Measurements from ENCODE around the gene IL1B.
A peak's percentile ranks its signal among the peaks of the same experiment; 100 is the strongest.

Gene IL1B

GRCh38 chr2:112828251-112828691 is 8.3 kb downstream of the IL1B start:
- DNase-seq: no peak

GRCh38 chr2:112827604-112828185 is 8.9 kb downstream of the IL1B start:
- DNase-seq: no peak

- DNase-seq: no peak
These were observed 9.6 kb downstream of the IL1B start for GRCh38 chr2:112827009-112827408.

DNA sequence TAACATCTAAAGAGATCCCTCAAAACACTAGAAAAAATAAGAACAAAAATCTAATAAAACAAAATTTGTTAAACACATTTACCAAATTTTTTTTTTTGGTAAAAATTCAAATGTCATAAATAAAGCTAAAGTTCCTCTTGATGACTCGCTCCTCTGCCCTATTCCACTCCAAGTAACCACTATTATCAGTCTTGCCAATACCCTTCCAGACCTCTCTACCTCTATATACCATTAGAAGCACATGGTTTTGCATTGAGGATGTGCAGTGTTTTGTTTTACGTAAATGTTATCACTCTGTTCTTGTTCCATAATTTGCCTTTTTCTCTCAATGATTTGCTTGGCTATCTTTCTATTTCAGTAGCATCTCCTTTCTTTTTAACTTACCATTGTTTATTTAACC is 10.9 kb downstream of the IL1B start:
- DNase-seq: no peak

DNA sequence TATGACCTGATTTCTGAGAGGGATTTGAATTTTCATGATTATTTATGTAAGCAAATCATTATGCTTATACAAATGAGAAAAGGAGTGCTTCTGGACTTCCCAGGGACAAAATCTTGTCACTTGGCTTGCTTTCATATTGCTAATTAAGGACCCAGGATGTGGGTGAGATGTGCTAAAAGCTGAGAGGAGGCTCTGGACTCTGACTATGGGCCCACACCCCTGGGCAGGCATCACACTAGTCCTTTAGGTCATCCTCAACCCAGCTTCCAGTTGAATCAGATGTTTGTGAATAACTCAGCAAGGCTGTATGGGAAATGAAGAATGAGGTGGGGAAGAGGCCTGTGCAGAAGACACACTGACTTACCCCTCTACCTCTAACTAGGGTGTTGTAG is 11.9 kb downstream of the IL1B start:
- DNase-seq: no peak

GRCh38 chr2:112821682-112822081 is 14.9 kb downstream of the IL1B start:
- DNase-seq: peak; percentile 60

DNA sequence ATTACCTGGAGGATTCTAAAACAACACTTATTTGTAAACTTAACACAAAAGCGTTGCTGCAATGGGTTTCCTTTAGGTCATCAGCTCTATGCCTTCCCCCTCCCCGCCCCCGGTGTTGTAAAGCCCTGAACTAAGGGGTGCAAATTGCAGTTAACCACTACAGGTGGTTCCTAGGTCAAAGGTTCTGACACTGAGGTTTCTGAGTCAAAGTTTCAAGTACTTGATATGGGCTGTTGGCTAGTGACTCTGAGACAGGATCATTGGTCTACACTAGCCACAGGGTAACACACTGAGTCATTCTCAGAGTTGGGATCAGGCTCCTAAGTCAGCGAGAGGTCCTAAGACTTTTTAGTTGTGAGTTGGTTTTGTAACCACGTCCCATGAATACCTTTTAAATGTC is 15.4 kb downstream of the IL1B start:
- DNase-seq: peak; percentile 78

DNA sequence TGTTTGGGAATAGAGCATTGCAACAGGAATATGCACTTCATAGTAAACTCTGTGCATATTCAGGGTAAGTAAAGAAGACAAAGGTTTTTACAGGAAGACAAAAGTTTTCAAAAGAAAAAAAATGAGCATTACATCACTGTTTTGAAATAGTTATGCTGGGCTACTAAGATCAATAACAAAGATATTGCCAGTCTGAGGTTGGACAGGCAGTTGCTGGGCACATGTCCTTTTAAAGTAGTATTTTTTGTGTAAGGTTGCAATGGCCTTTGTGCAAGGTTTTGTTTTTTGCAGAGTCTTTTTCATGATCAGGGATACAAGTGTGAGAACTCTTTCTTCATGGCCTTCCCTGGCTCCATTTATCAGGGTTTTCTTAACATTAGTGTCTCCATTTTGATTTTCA is 16.2 kb downstream of the IL1B start:
- no peak for DNase-seq

GRCh38 chr2:112819081-112819480 is 17.5 kb downstream of the IL1B start:
- DNase-seq: no peak

- DNase-seq: no peak
These were observed 18.3 kb downstream of the IL1B start for GRCh38 chr2:112818094-112818902.

- no peak for DNase-seq
These were observed 19.4 kb downstream of the IL1B start for GRCh38 chr2:112817082-112817689.

GRCh38 chr2:112814278-112814677 is 22.3 kb downstream of the IL1B start:
- DNase-seq: no peak

DNA sequence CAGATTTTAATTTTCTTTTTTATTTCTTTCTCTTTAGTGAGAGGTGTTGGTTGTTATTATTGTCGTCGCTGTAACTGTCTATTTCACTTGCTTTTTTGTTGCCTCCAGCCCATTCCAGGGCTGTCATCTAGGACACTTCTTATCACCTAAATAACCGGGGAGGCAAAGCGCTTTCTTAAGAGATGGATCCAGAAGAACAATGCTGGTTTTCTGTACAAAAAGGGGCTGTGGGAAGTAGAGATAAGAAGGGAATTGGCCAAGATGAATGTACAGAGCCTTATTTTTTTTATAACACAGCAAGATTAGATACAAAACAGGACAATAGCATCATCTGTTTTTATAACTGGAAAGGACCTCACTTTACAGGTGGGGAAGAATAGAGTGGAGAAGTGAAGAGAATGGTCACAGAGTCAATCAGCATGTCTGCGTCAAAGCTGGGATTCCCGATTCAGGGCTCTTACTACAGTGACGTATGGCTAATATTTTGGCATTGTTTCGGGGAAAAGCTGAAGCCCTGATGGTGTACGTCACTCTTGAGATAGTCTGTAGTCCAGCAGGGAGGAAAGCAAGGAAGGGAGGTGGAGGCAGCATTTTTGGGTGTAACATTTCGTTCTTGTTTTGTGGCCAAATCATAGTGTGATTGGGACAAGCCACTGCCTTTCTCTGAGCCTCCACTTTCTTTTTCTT is 23.2 kb downstream of the IL1B start:
- no peak for DNase-seq

- no peak for DNase-seq
These were observed 24.0 kb downstream of the IL1B start for GRCh38 chr2:112812318-112813267.

DNA sequence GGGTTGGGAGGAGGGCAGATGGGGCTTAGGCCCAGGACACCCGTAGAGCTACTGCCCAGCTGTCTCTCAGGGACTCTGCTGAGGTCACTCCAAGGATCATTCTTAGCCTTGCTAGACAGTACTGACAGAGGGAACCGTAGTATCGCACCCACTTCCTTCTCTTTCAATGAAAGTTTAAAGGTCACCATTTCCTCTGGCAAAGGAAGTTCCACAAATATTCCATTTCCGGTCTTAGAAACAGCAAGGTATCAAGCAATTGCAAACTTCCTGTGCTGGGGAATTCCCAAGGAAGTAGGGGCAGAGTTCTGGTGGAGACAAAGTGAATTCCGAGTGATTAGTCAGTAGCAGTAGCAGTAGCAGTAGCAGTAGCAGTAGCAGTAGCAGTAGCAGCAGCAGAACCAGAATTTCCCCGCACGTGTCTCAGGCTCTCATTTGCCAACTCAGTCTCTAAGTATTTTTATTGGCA is 24.7 kb downstream of the IL1B start:
- no peak for DNase-seq

DNA sequence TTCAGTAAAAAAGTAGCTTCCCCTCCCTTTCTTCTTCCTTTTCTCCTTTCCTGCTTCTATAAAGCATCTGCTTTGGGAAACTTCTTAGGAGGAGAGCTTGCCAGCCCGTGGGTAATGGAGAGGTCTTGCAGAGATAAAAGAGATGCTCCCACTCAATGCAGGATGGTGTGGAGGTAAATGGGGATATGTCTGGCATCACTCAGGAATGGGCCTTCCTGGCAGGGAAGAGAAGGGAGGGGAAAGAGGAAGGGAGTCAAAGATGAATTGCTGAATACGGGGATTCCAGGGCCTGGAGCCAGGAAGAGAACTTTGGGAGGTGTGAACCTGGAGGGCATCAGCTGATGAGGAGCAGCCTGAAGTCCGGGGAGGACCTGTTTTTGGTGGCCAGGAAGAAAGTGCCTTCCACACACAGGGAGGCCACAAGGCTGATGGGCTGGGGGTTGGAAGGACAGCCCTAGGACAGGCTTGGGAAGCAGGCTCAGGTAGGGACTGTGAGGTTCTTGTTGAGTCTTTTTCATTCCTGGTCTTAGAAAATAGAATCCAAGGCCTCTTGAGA is 25.2 kb downstream of the IL1B start:
- no peak for DNase-seq

GRCh38 chr2:112809112-112809511 is 27.5 kb downstream of the IL1B start:
- no peak for DNase-seq

- no peak for DNase-seq
These were observed 29.3 kb downstream of the IL1B start for GRCh38 chr2:112807233-112807807.

DNA sequence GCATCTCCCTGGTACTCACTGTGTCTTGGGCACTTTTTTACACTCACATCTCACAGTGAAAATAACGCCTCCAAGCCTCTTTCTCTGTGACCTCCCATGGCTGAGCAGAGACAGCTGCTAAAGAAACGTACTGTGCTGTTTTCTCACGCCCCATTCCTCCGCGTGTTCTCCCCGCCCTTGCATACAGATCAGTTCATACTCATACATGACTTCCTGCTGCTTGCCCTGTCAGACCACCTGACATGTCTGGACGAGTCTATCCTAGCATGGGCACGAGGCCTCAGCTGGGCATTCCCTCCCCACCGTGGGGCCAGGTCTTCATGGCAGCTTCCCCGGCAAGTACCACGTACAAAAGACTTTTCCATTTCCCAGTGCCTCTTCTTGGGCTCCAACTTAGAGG is 31.0 kb downstream of the IL1B start:
- no peak for DNase-seq

GRCh38 chr2:112803691-112804521 is 32.7 kb downstream of the IL1B start:
- DNase-seq: no peak

All from activated CD8-positive, alpha-beta memory T cell treated with anti-CD3 and anti-CD28 coated beads, Interleukin-2, amount 50 U/mL, for 48 hours (primary cell).